IPS DF 4.7 (cell line): Measurements from ENCODE around the gene BMPR1B.

Source experiments
- DNase-seq: peaks from one replicate; pipeline ENCODE4 v3.0.0-alpha.2; 2013; ENCODE audit warnings: low spot score; ENCODE audit errors: extremely low read depth

BMPR1B gene

GRCh38 chr4:94763005-94763404 is 5.2 kb downstream of the BMPR1B start:
- no peak for DNase-seq

- DNase-seq = no peak
These were observed 5.7 kb downstream of the BMPR1B start for GRCh38 chr4:94763500-94763899.

GRCh38 chr4:94764069-94764468 is 6.3 kb downstream of the BMPR1B start:
- no peak for DNase-seq

GRCh38 chr4:94765174-94765573 is 7.4 kb downstream of the BMPR1B start:
- DNase-seq = no peak

GRCh38 chr4:94765648-94766047 is 7.9 kb downstream of the BMPR1B start:
- DNase-seq = no peak

- DNase-seq = no peak
These were observed 9.1 kb downstream of the BMPR1B start for GRCh38 chr4:94766856-94767255.

GRCh38 chr4:94767446-94767845 is 9.7 kb downstream of the BMPR1B start:
- DNase-seq = no peak

- DNase-seq = no peak
These were observed 25.0 kb downstream of the BMPR1B start for GRCh38 chr4:94782707-94783106.

- no peak for DNase-seq
These were observed 33.9 kb downstream of the BMPR1B start for GRCh38 chr4:94791701-94792100.

- no peak for DNase-seq
These were observed 41.1 kb downstream of the BMPR1B start for GRCh38 chr4:94798808-94799207.

- DNase-seq = no peak
These were observed 43.3 kb downstream of the BMPR1B start for GRCh38 chr4:94801016-94801415.

- no peak for DNase-seq
These were observed 44.3 kb downstream of the BMPR1B start for GRCh38 chr4:94802091-94802490.

- no peak for DNase-seq
These were observed 45.4 kb downstream of the BMPR1B start for GRCh38 chr4:94803181-94803580.

GRCh38 chr4:94804650-94805049 is 46.9 kb downstream of the BMPR1B start:
- no peak for DNase-seq

GRCh38 chr4:94806376-94806775 is 48.6 kb downstream of the BMPR1B start:
- no peak for DNase-seq

GRCh38 chr4:94811643-94812042 is 53.9 kb downstream of the BMPR1B start:
- DNase-seq = no peak

GRCh38 chr4:94813221-94813620 is 55.5 kb downstream of the BMPR1B start:
- no peak for DNase-seq

GRCh38 chr4:94814237-94814636 is 56.5 kb downstream of the BMPR1B start:
- no peak for DNase-seq

GRCh38 chr4:94819371-94820168 is 61.8 kb downstream of the BMPR1B start:
- no peak for DNase-seq

- no peak for DNase-seq
These were observed 68.5 kb downstream of the BMPR1B start for GRCh38 chr4:94826206-94826605.

- DNase-seq = no peak
These were observed 69.8 kb downstream of the BMPR1B start for GRCh38 chr4:94827481-94828110.

GRCh38 chr4:94828882-94829281 is 71.1 kb downstream of the BMPR1B start:
- DNase-seq = no peak

- DNase-seq = no peak
These were observed 73.9 kb downstream of the BMPR1B start for GRCh38 chr4:94831607-94832006.
